Vagina (tissue), 2 donors: ENCODE data around the gene SRL.

Experiments used
- CTCF ChIP-seq, 3 experiments: fragments of 450-650 bp in 2 of 3; fragments of 200-600 bp in 1 of 3; sonication (generic) in 1 of 3; IDR thresholded peaks; one replicate each; pipeline ENCODE4 v1.5.1; 2017 to 2019; ENCODE audit warnings: antibody characterized with exemption in 3 of 3, mild to moderate bottlenecking in 2 of 3, moderate library complexity in 2 of 3
- POLR2AphosphoS5 ChIP-seq, 2 donors: sonication (generic); formaldehyde crosslinking; IDR thresholded peaks; one replicate each; pipeline ENCODE4 v1.9.0; 2017; ENCODE audit warnings: antibody characterized with exemption in 2 of 2, mild to moderate bottlenecking in 2 of 2, low read depth in 1 of 2; ENCODE audit not compliant: insufficient read depth in 1 of 2

- TF ChIP-seq CTCF (IDR thresholded peaks at IDR 0.05) = no peak
- TF ChIP-seq POLR2AphosphoS5 (IDR thresholded peaks at IDR 0.05; ENCODE audit: insufficient read depth in 1 of 2, low read depth in 1 of 2) = no peak
Measured at GRCh38 chr16:4277987-4278513, 36.2 kb upstream of the SRL start.
